ENCODE data around the gene STUM.

STUM gene

GRCh38 chr1:226529891-226530290 lies 18.7 kb upstream of the STUM start:
- WGBS, 2 donors (ENCODE audit: extremely low coverage in 2 of 2, insufficient read length in 2 of 2, insufficient replicate concordance in 1 of 2): no CpG with 5 or more reads among the region's 7 CpGs
- peaks cover 0 to 14% (median 0%) of the 10 kb centered on the region in 3 experiments for H3K27me3 ChIP-seq (ENCODE audit: control insufficient read depth in 3 of 3, insufficient read depth in 3 of 3, low read depth in 1 of 3, low read length in 3 of 3)

GRCh38 chr1:226530591-226530990 lies 18.0 kb upstream of the STUM start:
- Histone ChIP-seq H3K27me3 (ENCODE audit: control insufficient read depth in 3 of 3, insufficient read depth in 3 of 3, low read depth in 1 of 3, low read length in 3 of 3) (peaks cover 0 to 14% (median 0%) of the 10 kb centered on the region in 3 experiments), H3K4ac (ENCODE audit: low read length) (no peak overlapping the region), H2BK15ac (ENCODE audit: low read length) (peak overlapping the region; percentile 31), H3K18ac (ENCODE audit: low read length) (no peak overlapping the region), H3K9ac (ENCODE audit: low read depth, low read length, poor library complexity) (no peak overlapping the region), H3K27ac (replicated peaks; ENCODE audit: low read length) (no peak overlapping the region), H3K36me3 (replicated peaks in 1 of 2; ENCODE audit: control insufficient read depth in 2 of 2, insufficient read depth in 2 of 2, low read length in 2 of 2) (no peaks in the 10 kb centered on the region), H2BK5ac (ENCODE audit: low read length) (no peak overlapping the region), H2BK12ac (ENCODE audit: low read length) (no peak overlapping the region), H3K14ac (ENCODE audit: low read length) (no peak overlapping the region), H3K4me1 (ENCODE audit: control insufficient read depth in 2 of 2, insufficient read depth in 1 of 2, low read depth in 1 of 2, low read length in 2 of 2) (peaks cover 0 to 3% of the 10 kb centered on the region in 2 donors), H3K4me3 (ENCODE audit: low read length in 2 of 2) (no peak overlapping the region), H3K79me1 (ENCODE audit: low read depth, low read length) (no peaks in the 10 kb centered on the region), H4K91ac (ENCODE audit: low read depth, low read length, poor library complexity) (no peak overlapping the region), H2BK120ac (ENCODE audit: low read depth, low read length) (no peak overlapping the region), H3K4me2 (ENCODE audit: insufficient read depth, low read length, poor library complexity, severe bottlenecking) (no peak overlapping the region), H3K9me3 (replicated peaks in 1 of 2; ENCODE audit: control insufficient read depth in 2 of 2, insufficient read depth in 1 of 2, low read depth in 1 of 2, low read length in 2 of 2) (no peaks in the 10 kb centered on the region), H2AK5ac (ENCODE audit: low read depth, low read length) (no peak overlapping the region), H4K8ac (ENCODE audit: low read depth, low read length) (no peak overlapping the region), H3K23ac (ENCODE audit: low read depth, low read length, poor library complexity) (no peak overlapping the region), H2AFZ (ENCODE audit: low read length) (no peak overlapping the region)
- no peak for DNase-seq (ENCODE audit: low spot score)
- WGBS, 2 donors (ENCODE audit: extremely low coverage in 2 of 2, insufficient read length in 2 of 2, insufficient replicate concordance in 1 of 2): no CpG with 5 or more reads among the region's 6 CpGs

More at GRCh38 chr1:226529891-226530290, 18.7 kb upstream of the STUM start:
- Histone ChIP-seq H2AK5ac (ENCODE audit: low read depth, low read length) (no peak overlapping the region), H3K4me3 (ENCODE audit: low read length in 2 of 2) (no peak overlapping the region), H3K9ac (ENCODE audit: low read depth, low read length, poor library complexity) (no peak overlapping the region), H3K4me2 (ENCODE audit: insufficient read depth, low read length, poor library complexity, severe bottlenecking) (no peak overlapping the region), H3K79me1 (ENCODE audit: low read depth, low read length) (no peaks in the 10 kb centered on the region), H3K18ac (ENCODE audit: low read length) (peak overlapping the region; percentile 13), H3K14ac (ENCODE audit: low read length) (no peak overlapping the region), H2BK15ac (ENCODE audit: low read length) (no peak overlapping the region), H3K36me3 (replicated peaks in 1 of 2; ENCODE audit: control insufficient read depth in 2 of 2, insufficient read depth in 2 of 2, low read length in 2 of 2) (no peaks in the 10 kb centered on the region), H3K4me1 (ENCODE audit: control insufficient read depth in 2 of 2, insufficient read depth in 1 of 2, low read depth in 1 of 2, low read length in 2 of 2) (peaks cover 0 to 3% of the 10 kb centered on the region in 2 donors), H3K27ac (replicated peaks; ENCODE audit: low read length) (no peak overlapping the region), H2BK5ac (ENCODE audit: low read length) (no peak overlapping the region), H3K4ac (ENCODE audit: low read length) (no peak overlapping the region), H3K9me3 (replicated peaks in 1 of 2; ENCODE audit: control insufficient read depth in 2 of 2, insufficient read depth in 1 of 2, low read depth in 1 of 2, low read length in 2 of 2) (no peaks in the 10 kb centered on the region), H2BK12ac (ENCODE audit: low read length) (no peak overlapping the region), H2AFZ (ENCODE audit: low read length) (no peak overlapping the region), H2BK120ac (ENCODE audit: low read depth, low read length) (no peak overlapping the region), H3K23ac (ENCODE audit: low read depth, low read length, poor library complexity) (no peak overlapping the region), H4K8ac (ENCODE audit: low read depth, low read length) (no peak overlapping the region), H4K91ac (ENCODE audit: low read depth, low read length, poor library complexity) (no peak overlapping the region)
- no peak for DNase-seq (ENCODE audit: low spot score)

- Histone ChIP-seq H3K9ac (ENCODE audit: low read depth, low read length, poor library complexity) (no peak overlapping the region), H4K8ac (ENCODE audit: low read depth, low read length) (no peak overlapping the region), H3K79me1 (ENCODE audit: low read depth, low read length) (no peaks in the 10 kb centered on the region), H3K18ac (ENCODE audit: low read length) (peak overlapping the region; percentile 30), H3K9me3 (replicated peaks in 1 of 2; ENCODE audit: control insufficient read depth in 2 of 2, insufficient read depth in 1 of 2, low read depth in 1 of 2, low read length in 2 of 2) (no peaks in the 10 kb centered on the region), H3K36me3 (replicated peaks in 1 of 2; ENCODE audit: control insufficient read depth in 2 of 2, insufficient read depth in 2 of 2, low read length in 2 of 2) (no peaks in the 10 kb centered on the region), H3K27ac (replicated peaks; ENCODE audit: low read length) (no peak overlapping the region), H2AFZ (ENCODE audit: low read length) (no peak overlapping the region), H3K27me3 (ENCODE audit: control insufficient read depth in 3 of 3, insufficient read depth in 3 of 3, low read depth in 1 of 3, low read length in 3 of 3) (peaks cover 0 to 14% (median 0%) of the 10 kb centered on the region in 3 experiments), H3K4me3 (ENCODE audit: low read length in 2 of 2) (no peak overlapping the region), H3K4me2 (ENCODE audit: insufficient read depth, low read length, poor library complexity, severe bottlenecking) (no peak overlapping the region), H3K14ac (ENCODE audit: low read length) (no peak overlapping the region), H2BK15ac (ENCODE audit: low read length) (no peak overlapping the region), H2BK120ac (ENCODE audit: low read depth, low read length) (no peak overlapping the region), H3K4ac (ENCODE audit: low read length) (no peak overlapping the region), H2BK12ac (ENCODE audit: low read length) (no peak overlapping the region), H3K23ac (ENCODE audit: low read depth, low read length, poor library complexity) (no peak overlapping the region), H4K91ac (ENCODE audit: low read depth, low read length, poor library complexity) (no peak overlapping the region), H2AK5ac (ENCODE audit: low read depth, low read length) (no peak overlapping the region), H3K4me1 (ENCODE audit: control insufficient read depth in 2 of 2, insufficient read depth in 1 of 2, low read depth in 1 of 2, low read length in 2 of 2) (peaks cover 0 to 3% of the 10 kb centered on the region in 2 donors), H2BK5ac (ENCODE audit: low read length) (no peak overlapping the region)
- DNase-seq (ENCODE audit: low spot score): no peak
- WGBS, 2 donors (ENCODE audit: extremely low coverage in 2 of 2, insufficient read length in 2 of 2, insufficient replicate concordance in 1 of 2): no CpG with 5 or more reads among the region's 4 CpGs
Observed at GRCh38 chr1:226531360-226532093, 17.0 kb upstream of the STUM start.

GRCh38 chr1:226532553-226532952 lies 16.0 kb upstream of the STUM start:
- no peak overlapping the region for H2BK5ac ChIP-seq (ENCODE audit: low read length)
- H3K27me3 ChIP-seq (ENCODE audit: control insufficient read depth in 3 of 3, insufficient read depth in 3 of 3, low read depth in 1 of 3, low read length in 3 of 3): peaks cover 0 to 14% (median 0%) of the 10 kb centered on the region in 3 experiments
- no peaks in the 10 kb centered on the region for H3K9me3 ChIP-seq (replicated peaks in 1 of 2; ENCODE audit: control insufficient read depth in 2 of 2, insufficient read depth in 1 of 2, low read depth in 1 of 2, low read length in 2 of 2)
- H2AFZ ChIP-seq (ENCODE audit: low read length): no peak overlapping the region
- H3K9ac ChIP-seq (ENCODE audit: low read depth, low read length, poor library complexity): no peak overlapping the region
- H4K91ac ChIP-seq (ENCODE audit: low read depth, low read length, poor library complexity): no peak overlapping the region
- no peak overlapping the region for H3K4me2 ChIP-seq (ENCODE audit: insufficient read depth, low read length, poor library complexity, severe bottlenecking)
- H3K36me3 ChIP-seq (replicated peaks in 1 of 2; ENCODE audit: control insufficient read depth in 2 of 2, insufficient read depth in 2 of 2, low read length in 2 of 2): no peaks in the 10 kb centered on the region
- no peak overlapping the region for H3K27ac ChIP-seq (replicated peaks; ENCODE audit: low read length)
- H3K18ac ChIP-seq (ENCODE audit: low read length): no peak overlapping the region
- DNase-seq (ENCODE audit: low spot score): peak; percentile 47
- no peak overlapping the region for H2AK5ac ChIP-seq (ENCODE audit: low read depth, low read length)
- H2BK120ac ChIP-seq (ENCODE audit: low read depth, low read length): no peak overlapping the region
- H3K14ac ChIP-seq (ENCODE audit: low read length): no peak overlapping the region
- H3K23ac ChIP-seq (ENCODE audit: low read depth, low read length, poor library complexity): no peak overlapping the region
- no peak overlapping the region for H2BK12ac ChIP-seq (ENCODE audit: low read length)
- H2BK15ac ChIP-seq (ENCODE audit: low read length): no peak overlapping the region
- no peak overlapping the region for H4K8ac ChIP-seq (ENCODE audit: low read depth, low read length)
- peaks cover 0 to 1% of the 10 kb centered on the region in 2 donors for H3K4me1 ChIP-seq (ENCODE audit: control insufficient read depth in 2 of 2, insufficient read depth in 1 of 2, low read depth in 1 of 2, low read length in 2 of 2)
- no peak overlapping the region for H3K4ac ChIP-seq (ENCODE audit: low read length)
- WGBS, 2 donors (ENCODE audit: extremely low coverage in 2 of 2, insufficient read length in 2 of 2, insufficient replicate concordance in 1 of 2): no CpG with 5 or more reads among the region's 2 CpGs
- H3K4me3 ChIP-seq (ENCODE audit: low read length in 2 of 2): no peak overlapping the region
- no peaks in the 10 kb centered on the region for H3K79me1 ChIP-seq (ENCODE audit: low read depth, low read length)

Data from neuronal stem cell (in vitro differentiated cells).